HUES48 (cell line): ENCODE measurements around the gene RABGAP1.

ENCODE experiments used
- H3K27ac ChIP-seq: one replicate; pipeline ENCODE4 v1.7.0; 2013; ENCODE audit warnings: low read depth, low read length, inconsistent platforms
- H3K27me3 ChIP-seq: 2 replicates; pipeline ENCODE4 v1.6.1; 2013; ENCODE audit warnings: mild to moderate bottlenecking, low read length; ENCODE audit not compliant: control insufficient read depth, insufficient read depth
- H3K36me3 ChIP-seq: 2 replicates; pipeline ENCODE4 v1.6.1; 2013; ENCODE audit warnings: low read length; ENCODE audit not compliant: control insufficient read depth, insufficient read depth
- H3K4me1 ChIP-seq: 2 replicates; pipeline ENCODE4 v1.6.1; 2013; ENCODE audit warnings: mild to moderate bottlenecking, low read length; ENCODE audit not compliant: control insufficient read depth, insufficient read depth
- H3K4me3 ChIP-seq: 2 replicates; pipeline ENCODE4 v1.5.1; 2013; ENCODE audit warnings: mild to moderate bottlenecking, low read depth, low read length
- H3K9ac ChIP-seq: 2 replicates; pipeline ENCODE4 v1.6.1; 2013; ENCODE audit warnings: mild to moderate bottlenecking, low read depth, low read length, moderate library complexity
- H3K9me3 ChIP-seq: 2 replicates; pipeline ENCODE4 v1.6.1; 2013; ENCODE audit warnings: low read length; ENCODE audit not compliant: control insufficient read depth, insufficient read depth

Gene RABGAP1

DNA sequence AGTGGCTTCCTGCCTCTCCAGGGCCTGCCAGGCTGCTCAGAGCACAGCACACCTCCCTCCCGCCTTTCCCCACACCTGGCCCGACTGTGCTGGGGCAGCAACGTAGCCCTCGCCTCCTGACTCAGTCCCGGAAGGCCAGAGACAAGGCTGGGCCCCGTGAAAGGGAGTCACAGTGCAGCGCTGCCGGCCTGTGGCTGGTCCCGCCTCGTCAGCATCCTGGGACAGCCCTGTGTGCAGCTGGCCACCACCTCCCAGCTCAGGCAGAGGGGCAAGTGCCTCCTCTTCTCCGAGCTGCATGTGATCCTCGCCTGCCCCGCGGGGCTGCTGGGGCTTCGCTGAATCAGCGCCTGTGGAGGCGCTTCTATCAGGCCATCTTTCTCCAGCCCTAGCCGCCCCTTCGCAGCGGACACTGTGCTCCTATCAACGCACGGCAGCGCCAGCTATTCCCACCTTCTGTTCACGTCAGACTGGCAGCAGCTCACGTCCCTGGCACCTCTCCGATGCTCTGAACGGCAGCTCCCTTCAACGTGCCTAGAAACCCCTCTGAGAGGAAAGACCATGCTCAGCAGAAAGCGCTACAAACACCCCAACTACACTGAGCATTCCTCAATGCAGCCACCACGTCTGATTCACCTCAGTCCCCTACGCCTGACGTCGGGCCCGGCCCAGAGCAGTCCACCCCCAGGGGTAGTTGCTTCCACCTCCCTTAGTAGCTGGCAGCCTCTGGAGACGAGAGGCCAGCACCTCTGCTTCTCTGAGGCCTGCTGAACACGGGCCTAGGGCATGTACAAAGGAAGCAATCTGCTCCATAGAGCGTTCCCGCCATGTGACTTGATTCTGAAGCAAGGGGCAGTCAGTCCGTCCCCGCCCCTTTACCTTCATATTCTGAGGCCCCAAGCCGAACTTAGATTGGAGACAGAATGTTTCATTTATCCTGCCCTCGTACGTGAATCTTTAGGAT is 171.5 kb downstream of the RABGAP1 start:
- Histone ChIP-seq H3K36me3 (peaks cover 62% of the 10 kb centered on the region), H3K27ac (no peak overlapping the region), H3K27me3 (no peaks in the 10 kb centered on the region), H3K9me3 (no peaks in the 10 kb centered on the region), H3K9ac (no peak overlapping the region), H3K4me3 (no peak overlapping the region), H3K4me1 (peaks cover 4% of the 10 kb centered on the region; the same call in 1 of the 2 replicates)

DNA sequence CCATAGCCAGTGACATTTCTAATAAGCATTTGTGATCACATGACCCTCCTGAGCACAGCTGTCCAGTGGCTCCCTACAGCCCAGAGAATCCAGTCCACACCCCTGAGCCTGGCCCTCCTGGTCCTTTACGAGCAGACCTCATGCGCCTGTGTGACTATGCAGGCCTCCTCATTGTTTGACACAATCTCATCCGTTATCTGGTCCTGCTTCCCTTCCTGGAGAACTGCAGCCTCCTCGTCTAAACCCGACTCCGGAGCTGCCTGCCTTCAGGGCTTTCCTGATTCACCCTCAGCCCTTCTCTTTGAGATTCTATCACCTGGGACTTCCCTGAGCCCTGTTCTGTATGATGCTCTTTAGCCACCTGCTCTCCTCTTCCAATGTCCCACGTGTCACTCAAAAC is 172.4 kb downstream of the RABGAP1 start:
- Histone ChIP-seq H3K4me3 (no peak overlapping the region), H3K9me3 (no peaks in the 10 kb centered on the region), H3K9ac (no peak overlapping the region), H3K36me3 (peaks cover 57% of the 10 kb centered on the region), H3K27ac (no peak overlapping the region), H3K27me3 (no peaks in the 10 kb centered on the region), H3K4me1 (peaks cover 4% of the 10 kb centered on the region; the same call in 1 of the 2 replicates)

- no peaks in the 10 kb centered on the region for H3K27me3 ChIP-seq
- H3K36me3 ChIP-seq: peaks cover 39% of the 10 kb centered on the region
- H3K9me3 ChIP-seq: no peaks in the 10 kb centered on the region
- H3K27ac ChIP-seq: no peak overlapping the region
- H3K4me3 ChIP-seq: no peak overlapping the region
- H3K9ac ChIP-seq: no peak overlapping the region
- peaks cover 4% of the 10 kb centered on the region; the same call in 1 of the 2 replicates for H3K4me1 ChIP-seq
Measured at GRCh38 chr9:123115146-123115913, 174.5 kb downstream of the RABGAP1 start.

GRCh38 chr9:123116036-123116435 is 175.2 kb downstream of the RABGAP1 start:
- H3K4me3 ChIP-seq: no peak overlapping the region

GRCh38 chr9:123119566-123119965 is 178.7 kb downstream of the RABGAP1 start:
- peaks cover 13% of the 10 kb centered on the region for H3K4me1 ChIP-seq
- H3K9ac ChIP-seq: no peak overlapping the region
- H3K36me3 ChIP-seq: peaks cover 34% of the 10 kb centered on the region
- no peak overlapping the region for H3K27ac ChIP-seq
- no peaks in the 10 kb centered on the region for H3K9me3 ChIP-seq
- no peaks in the 10 kb centered on the region for H3K27me3 ChIP-seq
- H3K4me3 ChIP-seq: no peak overlapping the region

More at GRCh38 chr9:123116036-123116435, 175.2 kb downstream of the RABGAP1 start:
- Histone ChIP-seq H3K36me3 (peaks cover 40% of the 10 kb centered on the region), H3K9me3 (no peaks in the 10 kb centered on the region), H3K9ac (no peak overlapping the region), H3K27ac (no peak overlapping the region), H3K27me3 (no peaks in the 10 kb centered on the region), H3K4me1 (peaks cover 10% of the 10 kb centered on the region)

- no peak overlapping the region for H3K27ac ChIP-seq
- H3K36me3 ChIP-seq: peaks cover 33% of the 10 kb centered on the region
- H3K9ac ChIP-seq: no peak overlapping the region
- H3K27me3 ChIP-seq: no peaks in the 10 kb centered on the region
- H3K4me3 ChIP-seq: no peak overlapping the region
- H3K9me3 ChIP-seq: no peaks in the 10 kb centered on the region
- peaks cover 18% of the 10 kb centered on the region for H3K4me1 ChIP-seq
Measured at GRCh38 chr9:123120131-123120530, 179.3 kb downstream of the RABGAP1 start.

- H3K4me3 ChIP-seq: no peak overlapping the region
- no peak overlapping the region for H3K9ac ChIP-seq
- H3K27me3 ChIP-seq: no peaks in the 10 kb centered on the region
- H3K4me1 ChIP-seq: peaks cover 25% of the 10 kb centered on the region
- H3K27ac ChIP-seq: no peak overlapping the region
- H3K36me3 ChIP-seq: peaks cover 27% of the 10 kb centered on the region
- H3K9me3 ChIP-seq: no peaks in the 10 kb centered on the region
Measured at GRCh38 chr9:123120953-123121352, 180.1 kb downstream of the RABGAP1 start.

GRCh38 chr9:123121457-123121856 is 180.6 kb downstream of the RABGAP1 start:
- Histone ChIP-seq H3K9ac (no peak overlapping the region), H3K9me3 (no peaks in the 10 kb centered on the region), H3K4me1 (peaks cover 30% of the 10 kb centered on the region), H3K27me3 (no peaks in the 10 kb centered on the region), H3K27ac (no peak overlapping the region), H3K4me3 (no peak overlapping the region), H3K36me3 (peaks cover 25% of the 10 kb centered on the region)

GRCh38 chr9:123127512-123128075 is 186.8 kb downstream of the RABGAP1 start:
- H3K27ac ChIP-seq: no peak overlapping the region
- peaks cover 58% of the 10 kb centered on the region for H3K36me3 ChIP-seq
- no peaks in the 10 kb centered on the region for H3K27me3 ChIP-seq
- H3K4me3 ChIP-seq: no peak overlapping the region
- no peak overlapping the region for H3K9ac ChIP-seq
- H3K4me1 ChIP-seq: peaks cover 26% of the 10 kb centered on the region
- H3K9me3 ChIP-seq: no peaks in the 10 kb centered on the region

- Histone ChIP-seq H3K27ac (no peak overlapping the region), H3K27me3 (no peaks in the 10 kb centered on the region), H3K9me3 (no peaks in the 10 kb centered on the region), H3K4me3 (no peak overlapping the region), H3K4me1 (peaks cover 26% of the 10 kb centered on the region), H3K9ac (no peak overlapping the region), H3K36me3 (peaks cover 61% of the 10 kb centered on the region)
Measured at GRCh38 chr9:123128591-123128990, 187.8 kb downstream of the RABGAP1 start.
